ENCODE results near the gene MUSK. TPM values are rescaled to one million over a fixed set of nuclear protein-coding genes. Genes with fewer than 3 reads are reported as not detected.

MUSK gene
- total RNA-seq, 1 donor from 2014 or later = 3.7 TPM

- Histone ChIP-seq H3K27me3 (no peaks in the 10 kb centered on the region), H3K9me3 (peaks cover 5% of the 10 kb centered on the region), H3K4me1 (no peaks in the 10 kb centered on the region), H3K27ac (no peak overlapping the region), H3K36me3 (no peaks in the 10 kb centered on the region), H3K4me3 (no peak overlapping the region)
- DNase-seq (no peak), ATAC-seq (no peak)
- TF ChIP-seq CTCF (IDR thresholded peaks at IDR 0.05) = no peak
- intact Hi-C loops (cut with DNase I) = no loop called here
These were observed 94.2 kb downstream of the MUSK start for GRCh38 chr9:110762783-110763182.

- Histone ChIP-seq H3K27ac (no peak overlapping the region), H3K4me3 (no peak overlapping the region), H3K36me3 (no peaks in the 10 kb centered on the region), H3K4me1 (no peaks in the 10 kb centered on the region), H3K9me3 (peaks cover 5% of the 10 kb centered on the region), H3K27me3 (no peaks in the 10 kb centered on the region)
- TF ChIP-seq CTCF (IDR thresholded peaks at IDR 0.05) = no peak
- ATAC-seq = no peak
- no peak for DNase-seq
- intact Hi-C loops (cut with DNase I) = no loop called here
These were observed 95.0 kb downstream of the MUSK start for GRCh38 chr9:110763568-110763967.

DNA sequence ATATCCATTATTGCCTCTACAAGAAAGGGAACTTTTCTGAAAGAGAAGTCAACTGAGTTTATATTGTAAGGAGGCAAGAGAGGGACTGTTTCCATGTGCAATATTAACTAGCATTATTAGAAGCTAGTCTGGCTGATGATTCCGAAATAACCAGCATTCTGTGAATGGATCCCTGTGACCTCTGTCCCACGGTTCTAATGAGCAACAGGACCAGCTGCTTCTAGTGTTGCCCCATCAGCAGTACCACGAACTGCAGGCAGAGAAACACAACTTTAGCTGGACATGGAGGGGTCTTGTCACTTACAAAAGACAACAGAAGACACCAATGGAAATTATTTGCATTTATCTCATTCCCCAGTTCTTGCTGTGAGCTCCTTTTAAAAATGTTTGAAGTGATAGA lies 95.4 kb downstream of the MUSK start:
- no peaks in the 10 kb centered on the region for H3K27me3 ChIP-seq
- H3K36me3 ChIP-seq = no peaks in the 10 kb centered on the region
- intact Hi-C loops (cut with DNase I) = no loop called here
- no peak for ATAC-seq
- no peaks in the 10 kb centered on the region for H3K4me1 ChIP-seq
- no peak overlapping the region for H3K27ac ChIP-seq
- H3K4me3 ChIP-seq = no peak overlapping the region
- TF ChIP-seq CTCF (IDR thresholded peaks at IDR 0.05) = no peak
- no peak for DNase-seq
- peaks cover under 1% of the 10 kb centered on the region for H3K9me3 ChIP-seq

GRCh38 chr9:110765926-110766325 lies 97.3 kb downstream of the MUSK start:
- Histone ChIP-seq H3K9me3 (no peaks in the 10 kb centered on the region), H3K4me1 (no peaks in the 10 kb centered on the region), H3K27ac (no peak overlapping the region), H3K27me3 (no peaks in the 10 kb centered on the region), H3K4me3 (no peak overlapping the region), H3K36me3 (no peaks in the 10 kb centered on the region)
- intact Hi-C loops (cut with DNase I) = no loop called here
- no peak for TF ChIP-seq CTCF (IDR thresholded peaks at IDR 0.05)
- ATAC-seq = no peak
- no peak for DNase-seq

DNA sequence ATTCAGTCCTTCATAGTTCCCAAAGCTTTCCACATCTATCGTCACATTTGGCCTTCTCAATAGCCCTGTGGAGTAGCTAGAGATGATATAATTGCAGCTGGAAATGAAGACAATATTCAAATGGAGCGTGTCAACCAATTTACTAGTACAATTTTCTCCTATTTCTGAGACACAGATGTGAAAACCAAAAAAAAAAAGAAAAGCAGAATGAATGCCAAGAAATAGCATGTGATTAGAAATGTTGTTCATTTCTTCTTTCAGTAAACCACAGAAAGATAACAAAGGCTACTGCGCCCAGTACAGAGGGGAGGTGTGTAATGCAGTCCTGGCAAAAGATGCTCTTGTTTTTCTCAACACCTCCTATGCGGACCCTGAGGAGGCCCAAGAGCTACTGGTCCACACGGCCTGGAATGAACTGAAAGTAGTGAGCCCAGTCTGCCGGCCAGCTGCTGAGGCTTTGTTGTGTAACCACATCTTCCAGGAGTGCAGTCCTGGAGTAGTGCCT lies 99.0 kb downstream of the MUSK start:
- no peak for TF ChIP-seq CTCF (IDR thresholded peaks at IDR 0.05)
- no peaks in the 10 kb centered on the region for H3K27me3 ChIP-seq
- no peak overlapping the region for H3K4me3 ChIP-seq
- peak overlapping the region; percentile 4 for H3K27ac ChIP-seq
- no peaks in the 10 kb centered on the region for H3K4me1 ChIP-seq
- ATAC-seq = no peak
- intact Hi-C loops (cut with DNase I) = no loop called here
- H3K36me3 ChIP-seq = no peaks in the 10 kb centered on the region
- no peaks in the 10 kb centered on the region for H3K9me3 ChIP-seq
- no peak for DNase-seq

DNA sequence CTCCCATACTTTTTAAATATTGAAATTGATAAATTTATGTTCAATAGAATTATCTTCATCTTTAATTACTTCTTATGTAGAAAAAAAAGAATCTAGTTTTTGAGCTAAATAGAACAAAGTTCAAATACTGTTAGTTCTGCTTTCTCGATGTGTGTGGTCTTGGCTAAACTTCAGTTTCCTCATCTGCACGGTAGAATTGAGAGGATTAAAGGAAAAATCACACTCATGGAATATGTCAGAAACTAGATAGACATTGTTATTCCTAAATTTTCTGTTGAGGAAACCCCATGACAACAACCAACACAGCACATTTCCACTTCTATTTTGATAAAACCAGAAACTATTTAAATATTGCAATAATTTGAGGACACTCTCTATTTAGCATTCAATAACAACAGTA lies 100.3 kb downstream of the MUSK start:
- TF ChIP-seq CTCF (IDR thresholded peaks at IDR 0.05) = no peak
- no peak overlapping the region for H3K4me3 ChIP-seq
- H3K27ac ChIP-seq = no peak overlapping the region
- intact Hi-C loops (cut with DNase I) = no loop called here
- no peaks in the 10 kb centered on the region for H3K36me3 ChIP-seq
- H3K9me3 ChIP-seq = no peaks in the 10 kb centered on the region
- H3K4me1 ChIP-seq = no peaks in the 10 kb centered on the region
- ATAC-seq (no peak), DNase-seq (no peak)
- H3K27me3 ChIP-seq = no peaks in the 10 kb centered on the region

All from upper lobe of right lung (tissue), 1 donor.